WTC11 (cell line): ENCODE measurements around the gene CCDC183. TPM values are rescaled to one million over a fixed set of nuclear protein-coding genes. Genes with fewer than 3 reads are reported as not detected.

Experiments used
- ATAC-seq: fragments of 200-7000 bp; cut with Tn5 transposase; 2 replicates; pipeline ENCODE4 v1.10.0; 2021; ENCODE audit warnings: mild to moderate bottlenecking, moderate library complexity
- CTCF ChIA-PET: fragments of 300-600 bp; sonication (Branson Sonifier 250); formaldehyde crosslinking; loops from one replicate; lab custom pipeline; 2021; ENCODE audit warnings: antibody characterized with exemption; lab: Charles Lee
- POLR2A ChIA-PET: fragments of 350-600 bp; sonication (Branson Sonifier 250); formaldehyde crosslinking; loops from one replicate; lab custom pipeline; 2021; ENCODE audit warnings: antibody characterized with exemption; lab: Charles Lee
- DNase-seq: peaks from one replicate; pipeline ENCODE4 v3.0.0; 2021; ENCODE audit warnings: low spot score
- H3K27ac Mint-ChIP-seq: 2 replicates; pipeline ENCODE4 v1.8.0; 2021; ENCODE audit warnings: mixed read lengths
- H3K27me3 Mint-ChIP-seq: 2 replicates; pipeline ENCODE4 v1.8.0; 2021; ENCODE audit warnings: low read depth, mild to moderate bottlenecking, moderate library complexity, mixed read lengths
- H3K36me3 Mint-ChIP-seq: 2 replicates; pipeline ENCODE4 v1.8.0; 2021; ENCODE audit warnings: mixed read lengths
- H3K4me1 Mint-ChIP-seq: 2 replicates; pipeline ENCODE4 v1.8.0; 2022; ENCODE audit warnings: mixed read lengths
- H3K4me3 Mint-ChIP-seq: 2 replicates; pipeline ENCODE4 v1.8.0; 2021; ENCODE audit warnings: mild to moderate bottlenecking, moderate library complexity, mixed read lengths
- H3K9me3 Mint-ChIP-seq: 2 replicates; pipeline ENCODE4 v1.8.0; 2021; ENCODE audit warnings: mixed read lengths
- AR ChIP-seq: fragments of 250-450 bp; sonication (Bioruptor Pico); IDR thresholded peaks from 2 replicates; pipeline ENCODE4 v1.9.0; 2021; ENCODE audit warnings: mild to moderate bottlenecking
- ARID4B ChIP-seq: sonication (generic); formaldehyde crosslinking; IDR thresholded peaks from 2 replicates; pipeline ENCODE4 v1.8.0; 2023; ENCODE audit warnings: missing genetic modification reagents, mild to moderate bottlenecking, borderline replicate concordance
- ATF2 ChIP-seq: sonication (generic); formaldehyde crosslinking; IDR thresholded peaks from 2 replicates; pipeline ENCODE4 v1.8.1; 2022; ENCODE audit warnings: low read depth, missing genetic modification reagents, borderline replicate concordance
- CREB1 ChIP-seq: sonication (generic); formaldehyde crosslinking; IDR thresholded peaks from 2 replicates; pipeline ENCODE4 v1.8.0; 2023; ENCODE audit warnings: mild to moderate bottlenecking, missing genetic modification reagents
- ERG ChIP-seq: fragments of 250-450 bp; sonication (Bioruptor Pico); IDR thresholded peaks from 2 replicates; pipeline ENCODE4 v1.8.0; 2021; ENCODE audit warnings: mild to moderate bottlenecking
- FOXP1 ChIP-seq: sonication (generic); formaldehyde crosslinking; IDR thresholded peaks from 2 replicates; pipeline ENCODE4 v1.8.0; 2022; ENCODE audit warnings: missing genetic modification reagents, mild to moderate bottlenecking, moderate library complexity, borderline replicate concordance
- GTF2I ChIP-seq: fragments of 250-450 bp; sonication (Bioruptor Pico); conservative IDR thresholded peaks from 2 replicates; pipeline ENCODE4 v1.4.0; 2021; ENCODE audit warnings: mild to moderate bottlenecking
- JAZF1 ChIP-seq: fragments of 250-450 bp; sonication (Bioruptor Pico); IDR thresholded peaks from 2 replicates; pipeline ENCODE4 v1.9.0; 2021; ENCODE audit warnings: moderate library complexity, mild to moderate bottlenecking, inconsistent platforms
- JUN ChIP-seq: sonication (generic); formaldehyde crosslinking; IDR thresholded peaks from 2 replicates; pipeline ENCODE4 v1.8.0; 2023; ENCODE audit warnings: mild to moderate bottlenecking, missing genetic modification reagents
- KAT7 ChIP-seq: sonication (generic); formaldehyde crosslinking; IDR thresholded peaks from 2 replicates; pipeline ENCODE4 v1.8.1; 2023; ENCODE audit warnings: missing genetic modification reagents, mild to moderate bottlenecking, borderline replicate concordance
- OVOL2 ChIP-seq: fragments of 250-450 bp; sonication (Bioruptor Pico); IDR thresholded peaks from 2 replicates; pipeline ENCODE4 v1.9.0; 2021; ENCODE audit warnings: mild to moderate bottlenecking, borderline replicate concordance
- RELA ChIP-seq: sonication (generic); formaldehyde crosslinking; IDR thresholded peaks from 2 replicates; pipeline ENCODE4 v1.8.1; 2022; ENCODE audit warnings: missing genetic modification reagents, mild to moderate bottlenecking, borderline replicate concordance
- TEAD4 ChIP-seq: sonication (generic); formaldehyde crosslinking; IDR thresholded peaks from 2 replicates; pipeline ENCODE4 v1.8.0; 2022; ENCODE audit warnings: mild to moderate bottlenecking, missing genetic modification reagents
- ZNF232 ChIP-seq: sonication (generic); formaldehyde crosslinking; IDR thresholded peaks from 2 replicates; pipeline ENCODE4 v1.8.0; 2022; ENCODE audit warnings: mild to moderate bottlenecking, missing genetic modification reagents
- ZNF396 ChIP-seq: fragments of 250-450 bp; sonication (Bioruptor Pico); IDR thresholded peaks from 2 replicates; pipeline ENCODE4 v1.8.0; 2021; ENCODE audit warnings: mild to moderate bottlenecking, moderate library complexity, borderline replicate concordance
- ZNF532 ChIP-seq: fragments of 250-450 bp; sonication (Bioruptor Pico); IDR thresholded peaks from 2 replicates; pipeline ENCODE4 v1.9.0; 2021; ENCODE audit warnings: mild to moderate bottlenecking, borderline replicate concordance
- total RNA-seq: library from RNA; stranded (reverse); gene quantifications from 3 replicates; pipeline ENCODE4 v1.2.3, GENCODE V29; 2021
- TF ChIP-seq, protein P1 (sequence below): fragments of 250-450 bp; sonication (Bioruptor Pico); IDR thresholded peaks from 2 replicates; pipeline ENCODE4 v2.1.2; 2022; ENCODE audit warnings: mild to moderate bottlenecking, moderate library complexity
- TF ChIP-seq, protein P2 (sequence below): sonication (generic); formaldehyde crosslinking; IDR thresholded peaks from 2 replicates; pipeline ENCODE4 v1.8.0; 2022; ENCODE audit warnings: mild to moderate bottlenecking, missing genetic modification reagents

CCDC183 gene
- total RNA-seq, 1 experiment from 2014 or later, result 2.1 TPM

DNA sequence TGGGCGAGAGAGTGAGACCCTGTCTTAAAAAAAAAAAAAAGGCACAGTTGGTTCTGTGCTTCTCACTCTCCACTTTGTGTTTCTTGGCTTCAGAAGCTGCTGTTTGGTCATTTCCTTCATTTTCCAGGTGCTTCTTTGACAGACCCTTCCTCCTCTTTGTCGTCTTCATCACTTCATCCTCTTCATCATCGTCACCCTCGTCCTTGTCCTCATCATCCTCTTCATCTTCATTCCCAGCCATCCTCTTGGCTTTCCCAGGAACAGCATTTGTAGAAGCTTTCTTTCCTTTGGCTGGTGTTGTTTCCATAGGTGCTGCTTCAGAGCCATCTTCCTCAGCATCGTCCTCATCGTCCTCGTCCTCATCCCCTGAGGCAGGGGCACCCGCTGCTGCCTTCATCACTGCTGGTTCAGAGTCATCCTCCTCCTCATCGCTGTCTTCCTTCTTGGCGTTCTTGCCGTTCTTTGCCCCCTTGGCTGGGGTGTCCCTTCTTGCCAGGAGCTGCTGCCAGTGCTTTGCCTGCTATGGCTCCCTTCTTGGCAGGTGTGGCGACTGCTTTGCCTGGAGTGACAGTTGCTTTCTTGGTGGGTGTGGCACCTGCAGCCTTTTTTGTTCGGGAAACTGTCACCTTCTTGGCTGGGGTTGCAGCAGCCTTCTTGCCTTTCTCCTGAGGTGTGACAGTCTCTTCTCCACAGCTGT, 18.7 kb downstream of the CCDC183 start (continued):
- no peak for TF ChIP-seq ARID4B (CRISPR knock-in tag)
- TF ChIP-seq OVOL2, result no peak
- TF ChIP-seq AR (CRISPR knock-in tag), result no peak
- TF ChIP-seq TEAD4 (CRISPR knock-in tag), result no peak
- no peak for TF ChIP-seq ATF2 (CRISPR knock-in tag)
- no peak for TF ChIP-seq ERG (CRISPR knock-in tag)
- no peak for TF ChIP-seq KAT7 (CRISPR knock-in tag)
- no peak for TF ChIP-seq GTF2I (CRISPR knock-in tag)
- TF ChIP-seq FOXP1 (CRISPR knock-in tag), result no peak
- no peak for TF ChIP-seq CREB1 (CRISPR knock-in tag)

DNA sequence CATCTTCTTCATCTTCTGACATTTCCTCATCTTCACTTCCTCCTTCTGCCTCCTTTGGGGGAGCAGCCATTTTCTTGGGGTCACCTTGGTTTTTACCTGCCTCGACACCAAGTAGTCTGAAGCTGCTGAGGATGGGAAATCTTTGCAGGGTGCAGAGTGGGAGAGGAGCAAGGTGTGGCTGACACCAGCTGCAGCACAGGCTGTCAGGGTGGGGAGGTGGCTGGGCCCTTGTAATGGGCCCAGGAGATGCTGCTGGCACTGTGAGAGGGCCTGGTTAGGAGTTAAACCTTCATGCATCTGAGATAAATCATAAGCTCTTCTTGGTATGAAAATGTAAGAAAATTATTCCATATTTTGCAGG, 19.3 kb downstream of the CCDC183 start:
- peaks cover 3% of the 10 kb centered on the region; the same call in 1 of the 2 replicates for H3K4me1 Mint-ChIP-seq
- no peak overlapping the region for H3K4me3 Mint-ChIP-seq
- ChIA-PET CTCF (interaction anchor here (0.7 kb wide), 1 partner anchor 24 kb away, joined by 3 read pairs; no protein-coding TSS in a partner anchor), POLR2A (no interaction called here)
- H3K27ac Mint-ChIP-seq, result no peak overlapping the region
- H3K9me3 Mint-ChIP-seq, result no peaks in the 10 kb centered on the region
- no peaks in the 10 kb centered on the region for H3K27me3 Mint-ChIP-seq
- DNase-seq (no peak), ATAC-seq (no peak)
- H3K36me3 Mint-ChIP-seq, result peaks cover 34% of the 10 kb centered on the region
- TF ChIP-seq RELA (CRISPR knock-in tag) (no peak), ZNF232 (CRISPR knock-in tag) (no peak), ZNF396 (no peak), KAT7 (CRISPR knock-in tag) (no peak), JUN (CRISPR knock-in tag) (no peak), ZNF532 (CRISPR knock-in tag) (no peak), OVOL2 (no peak), JAZF1 (CRISPR knock-in tag) (no peak)
- TF ChIP-seq, protein P1, sequence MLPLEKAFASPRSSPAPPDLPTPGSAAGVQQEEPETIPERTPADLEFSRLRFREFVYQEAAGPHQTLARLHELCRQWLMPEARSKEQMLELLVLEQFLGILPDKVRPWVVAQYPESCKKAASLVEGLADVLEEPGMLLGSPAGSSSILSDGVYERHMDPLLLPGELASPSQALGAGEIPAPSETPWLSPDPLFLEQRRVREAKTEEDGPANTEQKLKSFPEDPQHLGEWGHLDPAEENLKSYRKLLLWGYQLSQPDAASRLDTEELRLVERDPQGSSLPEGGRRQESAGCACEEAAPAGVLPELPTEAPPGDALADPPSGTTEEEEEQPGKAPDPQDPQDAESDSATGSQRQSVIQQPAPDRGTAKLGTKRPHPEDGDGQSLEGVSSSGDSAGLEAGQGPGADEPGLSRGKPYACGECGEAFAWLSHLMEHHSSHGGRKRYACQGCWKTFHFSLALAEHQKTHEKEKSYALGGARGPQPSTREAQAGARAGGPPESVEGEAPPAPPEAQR, result no peak
- TF ChIP-seq, protein P2, sequence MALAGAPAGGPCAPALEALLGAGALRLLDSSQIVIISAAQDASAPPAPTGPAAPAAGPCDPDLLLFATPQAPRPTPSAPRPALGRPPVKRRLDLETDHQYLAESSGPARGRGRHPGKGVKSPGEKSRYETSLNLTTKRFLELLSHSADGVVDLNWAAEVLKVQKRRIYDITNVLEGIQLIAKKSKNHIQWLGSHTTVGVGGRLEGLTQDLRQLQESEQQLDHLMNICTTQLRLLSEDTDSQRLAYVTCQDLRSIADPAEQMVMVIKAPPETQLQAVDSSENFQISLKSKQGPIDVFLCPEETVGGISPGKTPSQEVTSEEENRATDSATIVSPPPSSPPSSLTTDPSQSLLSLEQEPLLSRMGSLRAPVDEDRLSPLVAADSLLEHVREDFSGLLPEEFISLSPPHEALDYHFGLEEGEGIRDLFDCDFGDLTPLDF (CRISPR knock-in tag), result no peak
